GM12865 (cell line): ENCODE results near the gene CAMK2B.

Source experiments
- DNase-seq: peaks from one replicate; pipeline ENCODE4 v3.0.0; 2010; ENCODE audit warnings: low read depth
- H3K4me3 ChIP-seq: 2 replicates; pipeline ENCODE4 v1.5.1; 2011; ENCODE audit warnings: mild to moderate bottlenecking, low read depth, low read length, control low read depth
- TF ChIP-seq, protein P1 (sequence below): IDR thresholded peaks from 2 replicates; pipeline ENCODE4 v1.5.1; 2011; ENCODE audit warnings: low read length, control low read depth, low read depth, inconsistent platforms; ENCODE audit not compliant: insufficient read depth; ENCODE audit errors: missing control alignments

The CAMK2B gene

DNA sequence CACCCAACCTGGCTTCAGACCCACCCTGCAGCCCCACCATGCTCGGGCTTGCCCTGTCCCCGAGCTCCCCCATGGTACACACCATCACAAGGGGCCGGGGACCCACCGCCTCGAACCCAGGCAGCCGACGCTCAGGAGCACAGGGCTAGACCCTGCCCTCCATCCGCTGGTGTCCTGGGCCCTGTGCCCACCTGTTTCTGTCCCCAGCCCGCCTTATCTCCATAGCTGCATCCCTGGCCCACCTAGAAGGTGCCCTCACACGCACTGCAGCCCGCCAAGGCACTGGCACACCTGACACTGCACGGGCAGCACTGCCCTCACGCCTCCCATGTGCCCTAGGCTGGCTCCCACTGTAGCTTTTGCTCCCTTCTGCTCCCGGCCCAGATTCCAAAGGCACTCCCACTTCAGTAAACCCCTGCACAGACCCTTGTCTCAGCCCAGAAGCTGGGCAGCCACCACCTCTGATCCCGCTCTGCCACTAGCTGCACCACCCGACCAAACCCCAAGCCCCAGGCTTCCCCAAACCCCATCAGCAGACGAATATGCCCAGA lies 107.5 kb downstream of the CAMK2B start:
- TF ChIP-seq, protein P1, sequence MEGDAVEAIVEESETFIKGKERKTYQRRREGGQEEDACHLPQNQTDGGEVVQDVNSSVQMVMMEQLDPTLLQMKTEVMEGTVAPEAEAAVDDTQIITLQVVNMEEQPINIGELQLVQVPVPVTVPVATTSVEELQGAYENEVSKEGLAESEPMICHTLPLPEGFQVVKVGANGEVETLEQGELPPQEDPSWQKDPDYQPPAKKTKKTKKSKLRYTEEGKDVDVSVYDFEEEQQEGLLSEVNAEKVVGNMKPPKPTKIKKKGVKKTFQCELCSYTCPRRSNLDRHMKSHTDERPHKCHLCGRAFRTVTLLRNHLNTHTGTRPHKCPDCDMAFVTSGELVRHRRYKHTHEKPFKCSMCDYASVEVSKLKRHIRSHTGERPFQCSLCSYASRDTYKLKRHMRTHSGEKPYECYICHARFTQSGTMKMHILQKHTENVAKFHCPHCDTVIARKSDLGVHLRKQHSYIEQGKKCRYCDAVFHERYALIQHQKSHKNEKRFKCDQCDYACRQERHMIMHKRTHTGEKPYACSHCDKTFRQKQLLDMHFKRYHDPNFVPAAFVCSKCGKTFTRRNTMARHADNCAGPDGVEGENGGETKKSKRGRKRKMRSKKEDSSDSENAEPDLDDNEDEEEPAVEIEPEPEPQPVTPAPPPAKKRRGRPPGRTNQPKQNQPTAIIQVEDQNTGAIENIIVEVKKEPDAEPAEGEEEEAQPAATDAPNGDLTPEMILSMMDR, result no peak
- H3K4me3 ChIP-seq, result no peak overlapping the region
- DNase-seq, result no peak

DNA sequence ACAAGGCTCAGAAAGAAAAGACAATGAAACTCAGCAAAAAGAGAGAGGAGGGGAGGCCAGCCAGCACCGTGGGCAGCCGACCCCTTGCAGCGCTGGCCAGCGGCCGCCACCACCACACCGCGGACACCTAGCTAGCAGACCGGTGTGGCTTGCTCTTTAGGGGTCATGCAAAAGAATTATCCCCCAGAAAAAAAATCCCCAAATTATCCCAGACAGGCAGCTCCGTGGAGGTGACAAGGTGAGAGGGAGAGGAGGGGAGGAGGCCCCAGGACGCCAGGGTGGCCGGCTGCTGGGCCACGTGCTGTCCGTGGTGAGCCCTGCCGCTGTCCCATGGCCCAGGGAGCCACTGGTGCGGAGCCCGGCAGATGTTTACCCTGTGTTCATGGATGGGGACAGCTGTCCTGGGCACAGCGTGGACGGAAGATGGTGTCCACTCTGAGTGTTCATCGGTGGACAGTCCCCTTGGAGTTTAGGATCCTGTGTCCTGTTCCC lies 108.1 kb downstream of the CAMK2B start:
- TF ChIP-seq, protein P1, result no peak
- no peak overlapping the region for H3K4me3 ChIP-seq
- no peak for DNase-seq

DNA sequence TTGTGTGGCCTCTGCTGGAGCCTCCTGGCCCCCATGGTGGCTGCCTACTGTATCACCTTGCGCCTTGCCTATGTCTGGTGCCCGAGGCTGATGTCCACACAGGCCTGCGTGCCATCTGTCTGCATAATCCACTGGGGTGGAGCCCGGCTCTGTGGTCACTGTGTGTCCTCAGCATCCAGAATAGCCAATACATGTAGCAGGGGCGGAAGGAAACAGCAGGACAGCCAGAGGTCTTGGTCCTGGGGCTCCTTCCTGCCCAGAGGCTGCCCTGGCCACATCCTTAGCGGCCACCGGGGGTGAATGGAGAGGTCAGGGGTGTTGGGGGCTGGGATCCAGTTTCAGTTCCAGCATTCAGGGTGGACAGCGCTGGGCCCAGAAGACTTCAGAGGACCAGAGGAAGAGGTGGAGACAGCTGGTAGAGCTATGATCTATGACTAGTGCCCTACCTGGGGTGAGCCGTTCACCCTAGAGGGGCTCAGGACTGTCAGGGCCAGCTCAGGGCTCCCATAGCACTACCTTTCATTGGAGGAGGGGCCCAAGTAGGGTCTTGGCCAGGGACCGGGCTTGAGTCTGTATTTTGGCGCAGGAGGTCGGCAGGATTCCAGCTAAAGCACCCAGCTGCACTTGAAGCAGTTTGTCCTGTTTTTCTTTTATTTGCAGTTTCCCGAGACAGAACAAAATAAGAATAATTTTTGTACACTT lies 108.7 kb downstream of the CAMK2B start:
- H3K4me3 ChIP-seq, result no peak overlapping the region
- DNase-seq, result no peak
- TF ChIP-seq, protein P1, result no peak

DNA sequence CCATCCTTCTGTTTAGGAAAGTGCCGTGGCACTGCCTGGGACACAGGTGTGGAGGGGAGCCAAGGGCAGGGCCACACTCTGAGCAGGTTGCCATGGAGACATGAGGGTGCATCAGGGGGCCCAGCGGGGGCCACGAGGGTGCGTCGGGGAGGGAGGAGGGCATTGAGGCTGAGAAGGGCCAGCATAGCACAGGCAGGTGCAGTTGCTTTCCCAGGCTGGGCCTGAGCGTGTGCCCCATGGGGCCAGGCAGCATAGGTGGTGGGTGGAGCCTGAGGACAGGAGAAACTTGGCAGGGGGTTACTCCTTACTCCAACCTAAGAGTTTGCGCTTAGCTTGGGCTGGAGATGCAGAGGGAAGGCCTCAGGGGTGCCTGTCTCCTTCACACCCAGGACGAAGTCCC lies 109.4 kb downstream of the CAMK2B start:
- TF ChIP-seq, protein P1, result no peak
- no peak for DNase-seq

DNA sequence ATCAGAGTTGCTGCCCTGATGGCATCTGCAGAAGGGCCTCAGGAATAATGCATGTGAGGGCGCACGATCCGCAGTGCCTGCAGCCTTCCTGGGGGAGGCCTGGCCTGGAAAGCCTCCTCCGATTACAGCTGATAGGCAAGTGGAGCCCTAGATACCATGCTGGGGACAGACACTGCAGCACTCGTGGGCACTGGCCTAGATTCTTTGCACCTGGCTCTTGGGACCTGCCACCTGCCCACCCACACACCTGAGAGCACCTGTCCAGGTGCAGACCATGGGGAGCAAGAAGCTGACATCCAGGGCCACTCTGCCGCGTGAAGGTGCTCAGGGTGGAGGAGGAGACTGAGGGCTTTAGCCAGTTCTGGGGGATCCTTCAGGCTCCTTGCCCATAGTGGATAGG lies 109.9 kb downstream of the CAMK2B start:
- no peak for DNase-seq
- H3K4me3 ChIP-seq, result no peak overlapping the region
- TF ChIP-seq, protein P1, result no peak

More for the DNA sequence above, 109.4 kb downstream of the CAMK2B start:
- no peak overlapping the region for H3K4me3 ChIP-seq

DNA sequence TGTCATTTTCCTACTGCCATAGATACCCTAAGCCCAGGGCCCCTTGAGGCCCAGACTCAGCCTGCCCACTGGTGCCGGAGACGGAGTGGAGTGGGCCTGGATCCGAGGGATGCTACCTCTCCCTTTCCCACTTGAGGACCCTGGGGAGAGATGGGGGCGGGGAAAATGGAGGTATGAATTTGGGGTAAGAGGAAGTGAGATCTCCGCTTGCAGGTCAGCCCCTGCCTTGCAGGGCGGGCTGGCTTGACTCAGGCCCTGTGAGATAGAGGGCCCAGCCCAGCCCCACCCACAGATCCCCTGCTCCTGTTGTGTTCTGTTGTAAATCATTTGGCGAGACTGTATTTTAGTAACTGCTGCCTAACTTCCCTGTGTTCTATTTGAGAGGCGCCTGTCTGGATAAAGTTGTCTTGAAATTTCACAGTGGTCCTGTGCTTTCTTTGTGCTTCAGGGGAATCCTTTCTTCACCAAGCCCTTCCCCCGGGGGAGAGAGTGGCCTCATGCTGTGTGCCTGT lies 111.5 kb downstream of the CAMK2B start:
- no peak overlapping the region for H3K4me3 ChIP-seq
- peak; percentile 17 for DNase-seq
- TF ChIP-seq, protein P1, result no peak
